GM18520 (cell line): Measurements from ENCODE around the gene OCIAD1.
"Not testable (repeated sequence)": the region's sequence is repeated elsewhere in the genome, so short reads cannot be mapped to it uniquely, and the experiment has no call there.

Experiments
- ATAC-seq: cut with Tn5 transposase; IDR thresholded peaks from one replicate; pipeline ENCODE4 v1.9.1; 2021; ENCODE audit not compliant: unreplicated experiment

The OCIAD1 gene

DNA sequence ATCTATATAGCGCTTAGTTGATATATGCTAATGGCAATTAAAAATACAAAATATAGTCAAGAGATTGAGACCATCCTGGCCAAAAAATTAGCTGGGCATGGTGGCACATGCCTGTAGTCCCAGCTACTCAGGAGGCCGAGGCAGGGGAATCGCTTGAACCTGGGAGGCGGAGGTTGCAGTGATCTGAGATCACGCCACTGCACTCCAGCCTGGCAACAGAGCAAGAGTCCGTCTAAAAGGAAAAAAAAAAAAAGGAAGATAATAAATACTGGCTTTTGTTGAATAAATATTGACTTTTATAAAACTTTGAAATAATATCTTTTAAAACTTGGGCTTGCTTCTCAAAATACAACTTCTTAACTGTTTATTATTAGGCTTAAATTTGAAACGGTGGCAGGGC lies 14.6 kb upstream of the OCIAD1 start:
- not testable (repeated sequence) for ATAC-seq

DNA sequence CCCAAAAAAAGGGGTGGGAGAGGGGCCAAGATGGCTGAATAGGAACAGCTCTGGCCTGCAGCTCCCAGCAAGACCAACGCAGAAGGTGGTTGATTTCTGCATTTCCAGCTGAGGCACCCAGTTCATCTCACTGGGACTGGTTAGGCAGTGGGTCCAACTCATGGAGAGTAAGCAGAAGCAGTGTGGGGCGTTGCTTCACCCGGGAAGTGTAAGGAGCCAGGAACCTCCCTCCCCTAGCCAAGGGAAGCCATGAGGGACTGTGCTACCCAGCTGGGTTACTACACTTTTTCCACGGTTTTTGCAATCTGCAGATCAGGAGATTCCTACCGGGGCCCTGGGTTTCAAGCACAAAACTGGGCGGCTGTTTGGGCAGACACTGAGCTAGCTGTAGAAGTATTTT lies 13.9 kb upstream of the OCIAD1 start:
- ATAC-seq = no peak

DNA sequence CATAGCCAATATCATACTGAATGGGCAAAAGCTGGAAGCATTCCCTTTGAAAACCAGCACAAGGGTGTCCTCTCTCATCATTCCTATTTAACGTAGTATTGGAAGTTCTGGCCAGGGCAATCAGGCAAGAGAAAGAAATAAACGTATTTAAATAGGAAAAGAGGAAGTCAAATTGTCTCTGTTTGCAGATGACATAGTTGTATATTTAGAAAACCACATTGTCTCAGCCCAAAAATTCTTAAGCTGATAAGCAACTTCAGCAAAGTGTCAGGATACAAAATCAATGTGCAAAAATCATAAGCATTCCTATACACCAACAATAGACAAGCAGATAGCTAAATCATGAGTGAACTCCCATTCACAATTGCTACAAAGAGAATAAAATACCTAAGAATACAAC lies 9.5 kb upstream of the OCIAD1 start:
- not testable (repeated sequence) for ATAC-seq

DNA sequence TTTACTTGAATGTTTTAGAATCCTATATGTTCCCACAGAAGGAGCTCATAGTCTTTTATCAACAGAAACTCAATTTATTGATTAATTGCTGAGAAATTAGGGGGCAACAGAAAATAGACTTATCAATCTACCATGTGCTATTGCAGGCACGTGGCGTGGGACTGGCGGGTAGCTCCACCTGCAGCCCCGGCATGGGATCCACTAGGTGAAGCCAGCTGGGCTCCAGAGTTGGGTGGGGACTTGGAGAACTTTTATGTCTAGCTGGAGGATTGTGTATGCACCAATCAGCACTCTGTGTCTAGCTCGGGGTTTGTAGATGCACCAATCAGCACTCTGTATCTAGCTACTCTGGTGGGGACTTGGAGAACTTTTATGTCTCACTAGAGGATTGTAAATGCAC lies 3.3 kb upstream of the OCIAD1 start:
- no peak for ATAC-seq

DNA sequence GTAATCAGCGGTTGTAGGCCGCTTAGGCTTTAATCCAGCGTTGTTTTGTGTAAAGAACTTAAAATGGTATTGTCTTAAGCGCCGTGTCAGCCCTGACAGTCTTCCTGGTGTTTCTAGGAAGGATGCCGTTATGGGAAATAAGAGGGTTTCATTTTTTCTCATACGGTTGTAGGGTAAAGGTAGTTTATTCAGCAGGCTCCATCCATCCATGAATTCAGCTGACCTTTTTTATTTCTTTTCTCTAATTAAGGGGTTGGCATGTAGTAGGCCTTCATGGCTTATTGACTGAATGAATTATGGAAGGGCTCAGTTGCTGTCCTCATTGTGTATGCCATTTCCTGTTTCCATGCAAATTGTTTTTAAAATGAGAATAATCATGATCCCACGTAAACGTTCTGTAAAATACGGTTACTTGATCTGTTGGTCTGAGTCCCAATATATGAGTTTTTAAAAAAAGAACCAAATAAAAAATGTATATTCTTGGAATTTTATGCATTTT lies 693 bp downstream of the OCIAD1 start:
- no peak for ATAC-seq

DNA sequence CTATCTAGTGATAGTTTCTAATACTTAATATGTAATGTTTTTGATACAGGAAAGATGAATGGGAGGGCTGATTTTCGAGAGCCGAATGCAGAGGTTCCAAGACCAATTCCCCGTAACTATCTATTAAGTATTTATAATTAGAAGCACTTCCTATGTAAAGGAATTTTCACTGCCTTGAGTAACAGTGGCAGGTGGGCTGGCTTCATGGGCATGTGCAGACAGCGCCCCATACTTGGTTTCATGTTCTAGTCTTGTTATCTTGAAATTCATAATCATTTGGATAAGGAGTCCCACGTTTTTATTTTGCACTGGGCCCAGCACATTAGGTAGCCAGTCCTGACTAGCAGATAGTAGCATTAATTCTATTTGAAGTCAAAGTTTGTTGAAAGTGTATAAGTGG lies 1.7 kb downstream of the OCIAD1 start:
- no peak for ATAC-seq

DNA sequence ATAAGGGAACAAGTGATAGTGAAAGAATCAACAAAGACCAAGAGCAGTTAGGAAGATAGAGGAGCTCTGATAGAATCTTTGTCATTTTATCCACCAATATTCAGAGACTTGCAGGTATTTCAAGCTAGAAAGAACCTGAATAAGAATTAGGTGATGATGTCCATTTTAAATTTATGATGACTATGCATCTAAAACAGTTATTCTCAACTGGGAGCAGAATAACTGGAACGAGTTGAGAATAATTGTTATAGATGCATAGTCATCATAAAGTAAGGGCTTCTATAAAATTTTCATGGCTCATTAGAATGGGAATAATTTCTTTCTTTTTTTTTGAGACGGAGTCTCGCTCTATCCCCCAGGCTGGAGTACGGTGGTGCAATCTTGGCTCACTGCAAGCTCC lies 5.8 kb downstream of the OCIAD1 start:
- no peak for ATAC-seq

DNA sequence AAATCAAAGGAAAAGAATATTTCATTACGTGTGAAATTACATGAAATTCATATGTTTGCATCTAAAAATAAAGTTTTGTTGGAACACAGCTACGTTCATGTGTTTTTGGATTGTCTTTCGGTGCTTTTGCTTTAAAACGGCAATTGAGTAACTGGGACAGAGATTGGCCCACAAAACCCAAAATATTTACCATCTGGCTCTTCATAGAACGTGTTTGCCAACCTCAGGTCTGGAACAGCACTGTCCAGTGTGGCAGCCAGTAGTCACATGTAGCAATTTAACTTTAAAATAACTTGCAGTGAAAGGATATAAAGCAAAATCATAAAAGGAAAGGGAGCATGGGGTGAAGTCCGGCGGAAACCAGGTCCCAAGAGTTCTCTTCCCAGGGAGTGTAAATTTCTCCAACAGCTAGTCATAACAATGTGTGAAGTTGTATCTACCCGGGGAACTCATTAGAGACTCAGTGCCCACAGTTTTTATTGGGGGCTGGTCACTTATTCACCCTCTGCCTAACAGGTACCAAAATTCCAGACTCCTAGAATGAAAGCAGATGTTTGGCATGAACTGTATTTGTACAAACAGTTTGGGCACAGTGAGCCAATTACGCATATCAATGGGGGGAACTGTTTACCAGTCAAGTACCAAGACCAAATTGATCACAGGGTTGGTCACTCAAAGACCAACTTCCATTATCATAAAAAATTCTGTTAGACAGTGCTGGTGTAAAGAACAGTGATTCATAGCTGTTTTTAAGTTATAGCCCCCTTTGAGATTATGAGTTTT lies 10.3 kb downstream of the OCIAD1 start:
- ATAC-seq = no peak

DNA sequence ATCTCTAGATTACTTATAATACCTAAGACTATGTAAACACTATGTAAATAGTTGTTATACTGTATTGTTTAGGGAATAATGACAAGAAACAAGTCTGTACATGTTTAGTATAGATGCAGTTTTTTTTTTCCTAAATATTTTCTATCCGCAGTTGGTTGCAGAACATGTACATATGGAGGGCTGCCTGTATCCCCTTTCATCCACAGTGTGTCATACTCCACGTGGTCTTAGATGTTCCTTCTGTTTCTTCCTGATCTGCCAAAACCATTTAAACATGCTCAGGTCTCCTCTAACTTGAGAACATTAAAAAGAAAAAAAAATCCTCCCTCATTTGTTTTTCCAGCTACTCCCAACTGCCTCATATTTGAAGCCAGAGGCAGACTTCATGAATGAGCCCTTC lies 14.0 kb downstream of the OCIAD1 start:
- no peak for ATAC-seq

DNA sequence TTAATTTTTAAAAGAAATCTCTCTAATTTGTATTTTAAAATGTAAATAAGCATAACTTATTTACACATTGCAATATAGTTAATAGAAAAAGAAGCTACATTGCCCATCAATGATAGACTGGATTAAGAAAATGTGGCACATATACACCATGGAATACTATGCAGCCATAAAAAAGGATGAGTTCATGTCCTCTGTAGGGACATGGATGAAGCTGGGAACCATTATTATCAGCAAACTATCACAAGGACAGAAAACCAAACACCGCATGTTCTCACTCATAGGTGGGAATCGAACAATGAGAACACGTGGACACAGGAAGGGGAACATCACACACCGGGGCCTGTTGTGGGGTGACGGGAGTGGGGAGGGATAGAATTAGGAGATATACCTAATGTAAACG lies 17.9 kb downstream of the OCIAD1 start:
- ATAC-seq = not testable (repeated sequence)

DNA sequence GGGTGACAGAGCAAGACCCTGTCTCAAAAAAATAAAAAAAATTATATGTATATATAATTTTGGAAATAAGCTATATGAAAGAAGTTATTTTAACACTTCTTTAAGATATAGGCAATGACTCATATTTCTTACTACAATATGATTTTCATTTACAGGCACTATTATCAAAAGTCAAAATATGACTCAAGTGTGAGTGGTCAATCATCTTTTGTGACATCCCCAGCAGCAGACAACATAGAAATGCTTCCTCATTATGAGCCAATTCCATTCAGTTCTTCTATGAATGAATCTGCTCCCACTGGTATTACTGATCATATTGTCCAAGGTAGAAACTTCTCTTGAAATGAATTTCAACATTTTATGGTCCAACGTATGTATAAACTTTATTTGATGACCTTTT lies 20.8 kb downstream of the OCIAD1 start:
- no peak for ATAC-seq

DNA sequence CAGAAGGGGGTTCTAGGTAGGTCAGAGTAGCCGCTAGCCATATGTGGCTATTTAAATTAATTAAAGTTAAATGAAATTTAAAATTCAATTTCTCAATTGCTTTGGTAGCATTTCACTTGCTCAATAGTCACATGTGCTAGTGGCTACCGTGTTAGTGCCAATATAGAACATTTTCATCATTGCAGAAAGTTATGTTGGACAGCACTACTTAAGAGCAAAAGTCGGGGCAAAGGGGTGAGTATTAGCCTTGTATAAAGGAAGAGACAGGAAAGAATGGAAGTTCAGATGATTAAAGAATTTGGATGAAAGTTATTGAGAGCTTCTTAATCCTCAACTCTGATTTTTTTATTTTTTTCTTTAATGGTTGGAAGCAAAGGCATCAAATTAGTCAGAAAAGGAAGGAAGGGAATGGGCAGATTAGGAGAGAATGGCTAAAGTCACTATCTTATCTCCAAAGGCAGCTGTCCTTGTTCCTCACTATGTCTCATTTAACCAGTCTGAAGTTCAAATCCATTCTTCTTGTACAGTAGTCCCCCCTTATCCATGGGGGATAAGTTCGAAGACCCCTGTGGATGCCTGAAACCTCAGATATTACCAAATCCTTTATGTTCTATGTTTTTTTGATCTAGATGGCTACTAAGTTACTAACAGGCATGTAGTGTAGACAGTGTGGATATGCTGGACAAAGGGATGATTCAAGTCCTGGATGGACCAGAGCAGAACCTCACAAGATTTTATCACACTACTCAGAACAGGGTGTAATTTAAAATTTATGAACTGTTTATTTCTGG lies 22.9 kb downstream of the OCIAD1 start:
- ATAC-seq = no peak

DNA sequence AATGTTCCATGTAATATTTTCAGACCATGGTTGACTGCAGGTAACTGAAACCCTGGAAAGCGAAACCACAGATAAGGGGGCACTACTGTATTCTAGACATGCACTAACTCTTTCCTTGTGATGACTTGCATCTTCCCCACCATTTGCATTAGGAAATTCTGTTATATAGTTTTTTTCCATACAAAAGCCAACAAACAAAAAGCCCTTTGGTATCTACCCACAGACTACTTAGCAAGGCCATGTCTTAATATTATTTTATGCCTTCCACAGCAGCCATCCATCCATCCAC lies 23.5 kb downstream of the OCIAD1 start:
- no peak for ATAC-seq

DNA sequence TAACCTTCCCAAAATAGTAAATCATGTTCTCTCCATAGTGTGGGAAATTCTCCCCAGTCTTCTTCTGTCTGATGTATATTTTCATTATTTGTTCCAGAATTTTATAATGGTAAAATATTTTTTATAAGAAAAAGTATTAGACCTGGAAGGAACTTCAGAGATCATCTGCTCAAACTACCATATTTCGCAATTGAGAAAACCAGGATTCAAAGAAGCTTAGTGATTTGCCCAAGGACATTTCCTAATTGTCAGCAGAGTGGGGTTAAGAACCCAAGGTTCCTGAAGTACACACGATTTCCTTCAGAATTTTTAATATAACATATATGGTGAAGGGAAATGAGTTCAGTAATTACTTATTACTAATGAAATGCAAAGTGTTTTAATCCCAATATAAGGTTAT lies 24.1 kb downstream of the OCIAD1 start:
- no peak for ATAC-seq

DNA sequence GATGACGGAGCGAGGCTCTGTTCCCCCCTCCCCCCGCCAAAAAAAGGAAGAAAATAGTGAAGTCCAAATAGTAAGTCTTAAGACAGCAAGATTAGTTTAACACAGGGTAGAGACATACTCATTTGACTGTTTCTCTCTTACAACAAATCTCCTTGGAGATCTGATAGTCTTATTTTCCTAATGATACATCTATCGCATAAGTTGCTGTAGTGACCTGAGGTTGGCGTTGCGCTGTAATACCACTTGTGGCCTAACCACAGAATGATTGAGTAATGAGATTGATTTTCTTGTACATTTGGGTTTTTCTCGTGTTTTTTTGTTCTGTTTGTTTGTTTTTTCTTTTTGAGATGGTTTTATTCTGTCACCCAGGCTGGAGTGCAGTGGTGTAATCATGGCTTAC lies 27.2 kb downstream of the OCIAD1 start:
- no peak for ATAC-seq

DNA sequence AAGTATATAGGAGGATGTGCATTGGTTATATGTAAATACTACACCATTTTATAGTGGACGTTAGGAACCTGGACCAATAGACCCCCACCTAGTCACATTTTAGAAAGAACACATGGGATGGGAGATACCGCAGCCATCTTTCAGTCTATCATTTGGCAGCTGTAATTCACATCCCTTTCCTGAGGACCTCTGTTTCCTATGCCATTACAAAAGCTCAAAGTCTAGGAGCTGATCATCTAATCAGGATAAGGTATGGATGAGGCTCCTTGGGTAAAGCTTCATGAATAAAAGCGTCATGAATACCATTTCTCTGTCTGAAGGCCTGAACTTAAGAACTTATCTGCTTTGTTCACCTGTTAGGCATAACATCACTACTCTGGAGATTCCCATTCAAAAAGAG lies 31.1 kb downstream of the OCIAD1 start:
- ATAC-seq = no peak

DNA sequence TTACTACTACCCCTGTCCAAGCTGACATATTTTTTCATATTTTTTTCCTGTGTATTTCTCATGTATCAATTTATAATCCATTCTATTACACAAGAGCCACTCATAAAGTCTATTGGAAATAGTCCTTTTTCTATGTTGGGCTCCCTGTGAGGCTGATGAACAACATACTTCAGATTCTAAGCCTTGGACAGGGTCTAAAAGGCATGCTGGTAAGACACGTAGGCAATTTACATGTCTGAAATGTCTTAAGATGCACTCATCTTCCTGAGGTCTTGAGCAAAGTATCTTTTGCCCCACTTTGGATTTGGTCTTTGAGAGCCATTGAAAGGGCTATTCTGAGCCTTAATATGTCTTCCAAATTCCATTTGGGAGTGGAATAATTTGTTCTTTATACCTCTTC lies 31.8 kb downstream of the OCIAD1 start:
- no peak for ATAC-seq

DNA sequence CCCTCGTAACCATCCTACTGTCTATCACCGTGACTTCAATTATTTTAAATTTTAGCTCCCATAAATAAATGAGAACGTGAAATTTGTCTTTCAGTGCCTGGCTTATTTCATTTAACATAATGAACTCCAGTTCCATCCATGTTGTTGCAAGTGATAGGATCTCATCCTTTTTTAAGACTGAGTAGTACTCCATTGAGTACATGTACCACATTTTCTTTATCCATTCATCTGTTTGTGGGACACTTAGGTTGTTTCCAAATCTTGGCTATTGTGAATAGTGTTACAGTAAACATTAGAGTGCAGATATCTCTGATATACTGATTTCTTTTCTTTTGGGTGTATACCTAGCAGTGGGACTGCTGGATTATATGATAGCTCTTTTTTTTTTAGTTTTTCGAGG lies 32.8 kb downstream of the OCIAD1 start:
- ATAC-seq = no peak

DNA sequence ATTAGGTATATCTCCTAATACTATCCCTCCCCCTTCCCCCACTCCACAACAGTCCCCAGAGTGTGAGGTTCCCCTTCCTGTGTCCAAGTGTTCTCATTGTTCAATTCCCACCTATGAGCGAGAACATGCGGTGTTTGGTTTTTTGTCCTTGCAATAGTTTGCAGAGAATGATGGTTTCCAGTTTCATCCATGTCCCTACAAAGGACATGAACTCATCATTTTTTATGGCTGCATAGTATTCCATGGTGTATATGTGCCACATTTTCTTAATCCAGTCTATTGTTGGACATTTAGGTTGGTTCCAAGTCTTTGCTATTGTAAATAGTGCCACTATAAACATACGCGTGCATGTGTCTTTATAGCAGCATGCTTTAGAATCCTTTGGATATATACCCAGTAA lies 33.8 kb downstream of the OCIAD1 start:
- ATAC-seq = not testable (repeated sequence)

DNA sequence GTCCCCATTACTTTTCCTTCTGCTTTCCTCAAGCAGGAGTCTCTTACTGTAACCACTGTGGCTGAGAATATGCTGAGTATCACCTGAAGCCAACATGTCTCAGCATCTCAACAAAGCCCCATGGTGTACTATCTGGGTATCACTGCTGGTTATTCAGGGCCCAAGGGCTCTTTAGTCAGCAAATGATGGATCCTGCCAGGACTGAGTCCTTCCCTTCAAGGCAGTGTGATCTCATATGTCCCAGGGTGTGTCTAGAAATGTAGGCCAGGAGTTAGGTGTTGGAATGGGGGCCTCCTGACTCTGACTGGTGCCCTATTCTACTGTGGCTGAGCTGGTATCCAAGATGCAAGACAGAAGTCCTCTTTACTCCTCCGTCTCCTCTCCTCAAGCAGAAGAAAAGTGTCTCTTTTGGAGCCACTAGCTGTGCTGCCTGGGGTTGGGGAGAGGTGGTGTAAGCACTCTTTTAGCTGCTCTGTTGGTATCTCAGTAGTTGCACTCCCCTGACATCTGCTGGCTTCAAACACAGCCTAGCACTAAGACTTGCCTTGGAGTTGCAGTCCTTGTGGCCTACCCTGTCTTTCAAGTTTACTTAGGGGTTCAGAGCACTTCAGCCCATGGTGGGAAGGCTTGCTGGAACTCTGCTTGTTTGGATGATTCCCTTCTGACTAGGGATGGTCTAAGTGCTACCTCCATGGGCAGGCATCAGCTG lies 47.1 kb downstream of the OCIAD1 start:
- ATAC-seq = no peak

DNA sequence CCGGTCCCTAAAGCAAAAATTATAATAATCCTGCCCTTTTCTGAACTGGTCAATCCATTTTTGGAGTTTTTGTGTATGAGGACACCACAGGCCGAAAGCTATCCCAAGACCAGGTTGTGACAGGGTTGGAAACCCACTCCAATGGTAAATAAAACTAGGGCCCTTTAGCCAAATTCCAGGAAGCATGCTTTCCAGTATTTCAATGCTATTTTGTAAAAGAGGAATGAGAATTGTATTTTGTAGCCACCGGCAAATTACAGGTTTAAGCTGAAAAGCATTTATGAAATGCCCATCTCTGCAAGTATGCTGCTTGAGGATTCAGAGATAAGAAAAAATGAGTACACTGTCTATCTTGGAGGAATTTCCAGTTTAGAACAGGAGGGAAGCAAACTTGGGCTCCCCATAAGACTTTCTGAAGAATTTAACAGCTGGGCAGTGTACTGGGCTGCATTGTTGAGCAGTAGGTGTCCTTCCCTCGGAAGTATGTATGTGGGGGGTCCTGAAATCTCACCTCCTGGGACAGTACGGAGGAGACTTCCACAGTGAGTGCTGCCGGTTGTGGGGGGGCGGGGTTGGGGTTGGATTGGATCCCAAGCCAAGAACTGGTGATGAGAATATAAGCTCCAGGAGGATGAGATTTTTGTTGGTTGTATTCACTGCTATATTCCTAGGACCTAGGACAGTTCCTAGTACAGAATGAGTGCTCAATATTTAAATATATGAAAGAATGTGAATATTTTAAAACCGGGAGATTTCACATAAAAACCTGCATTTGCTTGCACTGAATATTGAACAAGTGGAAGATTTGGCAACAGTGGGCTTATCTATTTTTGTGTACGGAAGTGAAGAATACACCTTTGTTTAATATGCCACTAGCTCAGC lies 48.9 kb downstream of the OCIAD1 start:
- no peak for ATAC-seq
